H9 (cell line): ENCODE data around the gene HEG1. TPM values are rescaled to one million over a fixed set of nuclear protein-coding genes. Genes with fewer than 3 reads are reported as not detected.

ENCODE experiments used
- DNase-seq: peaks from one replicate; pipeline ENCODE4 v3.0.0-alpha.2; 2017
- H2AFZ ChIP-seq: one replicate; pipeline ENCODE4 v1.6.1; 2013; ENCODE audit warnings: mild to moderate bottlenecking, low read length, control low read depth, moderate library complexity
- H2AK5ac ChIP-seq: 2 replicates; pipeline ENCODE4 v1.6.1; 2013; ENCODE audit warnings: low read length, control low read depth, mixed read lengths; ENCODE audit not compliant: insufficient read length
- H2BK120ac ChIP-seq: one replicate; pipeline ENCODE4 v1.6.1; 2013; ENCODE audit warnings: low read depth, mild to moderate bottlenecking, low read length, control low read depth, inconsistent platforms; ENCODE audit not compliant: poor library complexity, severe bottlenecking
- H2BK12ac ChIP-seq: 2 replicates; pipeline ENCODE4 v1.6.1; 2013; ENCODE audit warnings: low read length, control low read depth, mixed read lengths, low read depth; ENCODE audit not compliant: insufficient read length
- H2BK15ac ChIP-seq: 2 replicates; pipeline ENCODE4 v1.6.1; 2013; ENCODE audit warnings: low read depth, low read length, control low read depth
- H2BK20ac ChIP-seq: one replicate; pipeline ENCODE4 v1.6.1; 2013; ENCODE audit warnings: low read depth, mild to moderate bottlenecking, low read length, control low read depth, inconsistent platforms; ENCODE audit not compliant: poor library complexity, severe bottlenecking
- H2BK5ac ChIP-seq: 2 replicates; pipeline ENCODE4 v1.6.1; 2013; ENCODE audit warnings: low read length, control low read depth, mixed read lengths; ENCODE audit not compliant: insufficient read length
- H3K14ac ChIP-seq: 2 replicates; pipeline ENCODE4 v1.6.1; 2013; ENCODE audit warnings: low read length, control low read depth; ENCODE audit not compliant: insufficient read depth
- H3K18ac ChIP-seq: 2 replicates; pipeline ENCODE4 v1.6.1; 2013; ENCODE audit warnings: low read depth, mild to moderate bottlenecking, mixed read lengths, low read length, control low read depth; ENCODE audit not compliant: insufficient read length
- H3K23ac ChIP-seq: 2 replicates; pipeline ENCODE4 v1.6.1; 2013; ENCODE audit warnings: low read length, control low read depth, mixed read lengths, low read depth; ENCODE audit not compliant: insufficient read length
- H3K23me2 ChIP-seq: 2 replicates; pipeline ENCODE4 v1.6.1; 2013; ENCODE audit warnings: low read depth, mild to moderate bottlenecking, mixed read lengths, low read length, control low read depth; ENCODE audit not compliant: insufficient read length, poor library complexity, severe bottlenecking
- H3K27ac ChIP-seq: 2 replicates; pipeline ENCODE4 v1.5.1; 2013; ENCODE audit warnings: low read length, control low read depth, mixed read lengths, low read depth; ENCODE audit not compliant: insufficient read length
- H3K27me3 ChIP-seq: 2 replicates; pipeline ENCODE4 v1.6.1; 2013; ENCODE audit warnings: low read length, control low read depth, inconsistent platforms; ENCODE audit not compliant: insufficient read depth
- H3K4ac ChIP-seq: 2 replicates; pipeline ENCODE4 v1.6.1; 2013; ENCODE audit warnings: low read depth, mild to moderate bottlenecking, control low read depth, inconsistent platforms, low read length, moderate library complexity
- H3K4me1 ChIP-seq: 2 replicates; pipeline ENCODE4 v1.6.1; 2013; ENCODE audit warnings: low read length, control low read depth, inconsistent platforms; ENCODE audit not compliant: insufficient read depth
- H3K4me2 ChIP-seq: 2 replicates; pipeline ENCODE4 v1.6.1; 2013; ENCODE audit warnings: low read length, control low read depth, mixed read lengths; ENCODE audit not compliant: insufficient read length, insufficient read depth
- H3K56ac ChIP-seq: 2 replicates; pipeline ENCODE4 v1.6.1; 2013; ENCODE audit warnings: low read depth, mild to moderate bottlenecking, mixed read lengths, low read length, control low read depth; ENCODE audit not compliant: insufficient read length
- H3K79me1 ChIP-seq: 2 replicates; pipeline ENCODE4 v1.6.1; 2013; ENCODE audit warnings: low read depth, mild to moderate bottlenecking, moderate library complexity, low read length, control low read depth, inconsistent platforms; ENCODE audit not compliant: insufficient read depth, poor library complexity, severe bottlenecking
- H3K79me2 ChIP-seq: 2 replicates; pipeline ENCODE4 v1.6.1; 2013; ENCODE audit warnings: low read length, control low read depth, inconsistent platforms; ENCODE audit not compliant: insufficient read depth
- H3K9ac ChIP-seq: 2 replicates; pipeline ENCODE4 v1.6.1; 2013; ENCODE audit warnings: low read length, control low read depth, mixed read lengths; ENCODE audit not compliant: insufficient read length; ENCODE audit errors: extremely low read depth
- H3K9me3 ChIP-seq: one replicate; pipeline ENCODE4 v1.6.1; 2013; ENCODE audit warnings: low read depth, low read length, inconsistent platforms; ENCODE audit not compliant: control insufficient read depth
- H3T11ph ChIP-seq: one replicate; pipeline ENCODE4 v1.6.1; 2013; ENCODE audit warnings: mild to moderate bottlenecking, low read length, control low read depth, inconsistent platforms
- H4K20me1 ChIP-seq: one replicate; pipeline ENCODE4 v1.6.1; 2013; ENCODE audit not compliant: control insufficient read depth, insufficient read length, insufficient read depth
- H4K5ac ChIP-seq: 2 replicates; pipeline ENCODE4 v1.6.1; 2013; ENCODE audit warnings: low read depth, mild to moderate bottlenecking, mixed read lengths, low read length, control low read depth; ENCODE audit not compliant: insufficient read length
- H4K8ac ChIP-seq: replicated peaks from 2 replicates; pipeline ENCODE4 v1.6.1; 2013; ENCODE audit warnings: low read length, control low read depth, mixed read lengths, low read depth; ENCODE audit not compliant: insufficient read length
- H4K91ac ChIP-seq: 2 replicates; pipeline ENCODE4 v1.6.1; 2013; ENCODE audit warnings: low read depth, mild to moderate bottlenecking, moderate library complexity, mixed read lengths, low read length, control low read depth; ENCODE audit not compliant: insufficient read length
- H3K27ac Mint-ChIP-seq, 3 experiments: 2 replicates in 2 of 3; 3 replicates in 1 of 3; pipeline ENCODE4 v1.8.0; 2020 to 2021; ENCODE audit warnings: mixed read lengths in 3 of 3, mild to moderate bottlenecking in 1 of 3, moderate library complexity in 1 of 3
- H3K27me3 Mint-ChIP-seq: 2 replicates; pipeline ENCODE4 v1.8.0; 2021; ENCODE audit warnings: low read depth, mild to moderate bottlenecking, moderate library complexity, mixed read lengths
- H3K36me3 Mint-ChIP-seq, 3 experiments: 2 replicates in 2 of 3; 3 replicates in 1 of 3; pipeline ENCODE4 v1.8.0; 2020 to 2021; ENCODE audit warnings: low read depth in 3 of 3, mixed read lengths in 3 of 3; ENCODE audit not compliant: insufficient read depth in 1 of 3
- H3K4me1 Mint-ChIP-seq, 2 experiments: 2 replicates each; pipeline ENCODE4 v1.8.0; 2020; ENCODE audit warnings: mixed read lengths in 2 of 2
- H3K4me3 Mint-ChIP-seq, 2 experiments: 2 replicates in 1 of 2; 3 replicates in 1 of 2; pipeline ENCODE4 v1.8.0; 2020 to 2021; ENCODE audit warnings: mild to moderate bottlenecking in 2 of 2, mixed read lengths in 2 of 2, moderate library complexity in 1 of 2
- H3K9me3 Mint-ChIP-seq, 2 experiments: 2 replicates in 1 of 2; 3 replicates in 1 of 2; pipeline ENCODE4 v1.8.0; 2020; ENCODE audit warnings: mild to moderate bottlenecking in 2 of 2, mixed read lengths in 2 of 2, moderate library complexity in 1 of 2
- WGBS: extraction: QIAGEN DNeasy Blood & Tissue Kit; methylation state at CpG from one replicate; pipeline ENCODE4 v1.1.7; 2013; ENCODE audit warnings: missing lambda C conversion rate, low lambda C conversion rate, mixed read lengths; ENCODE audit not compliant: insufficient read length; ENCODE audit errors: extremely low coverage; 5-methylcytosine and 5-hydroxymethylcytosine counted together
- total RNA-seq: library from RNA; stranded (reverse); gene quantifications from 2 replicates; pipeline ENCODE4 v1.2.1, GENCODE V29; 2021
- TF ChIP-seq, protein P1 (sequence below): fragments of 200-600 bp; sonication (generic); conservative IDR thresholded peaks from 3 replicates; pipeline ENCODE4 v1.8.0; 2021; ENCODE audit warnings: antibody characterized with exemption, mild to moderate bottlenecking

The HEG1 gene
- total RNA-seq, 1 experiment from 2014 or later: 10.3 TPM

DNA sequence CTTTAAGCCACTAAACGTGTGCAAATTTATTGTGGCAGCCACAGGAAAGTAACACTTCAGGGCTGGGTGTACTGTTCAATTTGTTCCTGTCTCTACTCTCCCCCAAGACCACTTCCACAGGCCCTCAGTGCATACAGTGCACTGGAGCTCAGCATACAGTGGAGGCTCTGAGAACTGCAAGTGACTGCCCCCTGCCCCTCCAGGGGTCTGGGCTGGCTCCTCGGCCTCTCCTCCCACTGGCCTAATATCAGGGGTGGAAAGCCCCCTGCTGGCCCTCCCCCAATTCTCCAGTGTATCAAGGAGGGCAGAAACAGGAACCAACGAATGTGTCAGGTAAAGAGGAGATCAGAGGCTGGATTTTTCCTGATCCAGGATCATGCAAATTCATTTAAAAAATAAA, 19.9 kb upstream of the HEG1 start:
- Histone ChIP-seq H3K9me3 (no peaks in the 10 kb centered on the region), H2BK5ac (no peak overlapping the region), H3T11ph (no peak overlapping the region), H3K79me1 (no peaks in the 10 kb centered on the region), H4K91ac (no peak overlapping the region), H2BK120ac (no peak overlapping the region), H4K8ac (no peak overlapping the region), H3K27ac (no peak overlapping the region), H3K23me2 (no peaks in the 10 kb centered on the region), H3K23ac (no peak overlapping the region), H3K14ac (no peak overlapping the region), H3K4ac (no peak overlapping the region), H3K56ac (no peak overlapping the region), H3K18ac (no peak overlapping the region), H2BK12ac (no peak overlapping the region), H2BK20ac (no peak overlapping the region), H4K20me1 (no peaks in the 10 kb centered on the region), H3K9ac (no peak overlapping the region), H3K27me3 (no peaks in the 10 kb centered on the region), H2BK15ac (no peak overlapping the region), H3K4me2 (no peak overlapping the region), H3K4me1 (no peaks in the 10 kb centered on the region; the same call in 1 of the 2 replicates), H4K5ac (no peak overlapping the region), H2AFZ (no peak overlapping the region), H3K79me2 (no peaks in the 10 kb centered on the region), H2AK5ac (no peak overlapping the region)
- Mint-ChIP-seq H3K27ac (no peak overlapping the region; a peak in 1 of 7 replicates), H3K36me3 (peaks cover 0 to 2% (median 0%) of the 10 kb centered on the region in 3 experiments; a peak in 1 of 7 replicates), H3K4me1 (peaks cover 19 to 24% of the 10 kb centered on the region in 2 experiments), H3K9me3 (no peaks in the 10 kb centered on the region), H3K4me3 (no peak overlapping the region), H3K27me3 (no peaks in the 10 kb centered on the region)
- TF ChIP-seq, protein P1, sequence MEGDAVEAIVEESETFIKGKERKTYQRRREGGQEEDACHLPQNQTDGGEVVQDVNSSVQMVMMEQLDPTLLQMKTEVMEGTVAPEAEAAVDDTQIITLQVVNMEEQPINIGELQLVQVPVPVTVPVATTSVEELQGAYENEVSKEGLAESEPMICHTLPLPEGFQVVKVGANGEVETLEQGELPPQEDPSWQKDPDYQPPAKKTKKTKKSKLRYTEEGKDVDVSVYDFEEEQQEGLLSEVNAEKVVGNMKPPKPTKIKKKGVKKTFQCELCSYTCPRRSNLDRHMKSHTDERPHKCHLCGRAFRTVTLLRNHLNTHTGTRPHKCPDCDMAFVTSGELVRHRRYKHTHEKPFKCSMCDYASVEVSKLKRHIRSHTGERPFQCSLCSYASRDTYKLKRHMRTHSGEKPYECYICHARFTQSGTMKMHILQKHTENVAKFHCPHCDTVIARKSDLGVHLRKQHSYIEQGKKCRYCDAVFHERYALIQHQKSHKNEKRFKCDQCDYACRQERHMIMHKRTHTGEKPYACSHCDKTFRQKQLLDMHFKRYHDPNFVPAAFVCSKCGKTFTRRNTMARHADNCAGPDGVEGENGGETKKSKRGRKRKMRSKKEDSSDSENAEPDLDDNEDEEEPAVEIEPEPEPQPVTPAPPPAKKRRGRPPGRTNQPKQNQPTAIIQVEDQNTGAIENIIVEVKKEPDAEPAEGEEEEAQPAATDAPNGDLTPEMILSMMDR: peak; percentile 47
- WGBS: no CpG with 5 or more reads among the region's 3 CpGs
- no peak for DNase-seq
